Fibroblast of skin of right quadriceps (primary cell): ENCODE results near the gene HSPB9.

ENCODE experiments used
- DNase-seq: peaks from one replicate; pipeline ENCODE4 v3.0.0-alpha.2; 2013

The HSPB9 gene

GRCh38 chr17:42146911-42147607 lies 24.5 kb downstream of the HSPB9 start:
- DNase-seq, result no peak

GRCh38 chr17:42153919-42154742 lies 31.5 kb downstream of the HSPB9 start:
- peak; percentile 12 for DNase-seq

- DNase-seq, result no peak
Observed at GRCh38 chr17:42155614-42156045, 33.0 kb downstream of the HSPB9 start.

GRCh38 chr17:42159796-42160530 lies 37.4 kb downstream of the HSPB9 start:
- DNase-seq, result no peak

- DNase-seq, result no peak
Observed at GRCh38 chr17:42160531-42160910, 37.9 kb downstream of the HSPB9 start.

- DNase-seq, result no peak
Observed at GRCh38 chr17:42163113-42163512, 40.5 kb downstream of the HSPB9 start.

- no peak for DNase-seq
Observed at GRCh38 chr17:42163696-42164407, 41.2 kb downstream of the HSPB9 start.

GRCh38 chr17:42165751-42166150 lies 43.1 kb downstream of the HSPB9 start:
- DNase-seq, result no peak

GRCh38 chr17:42166196-42166763 lies 43.7 kb downstream of the HSPB9 start:
- no peak for DNase-seq

GRCh38 chr17:42167807-42168206 lies 45.2 kb downstream of the HSPB9 start:
- DNase-seq, result no peak

GRCh38 chr17:42169351-42169750 lies 46.7 kb downstream of the HSPB9 start:
- DNase-seq, result no peak

- DNase-seq, result no peak
Observed at GRCh38 chr17:42171831-42172230, 49.2 kb downstream of the HSPB9 start.
